T47D (cell line): ENCODE data around the gene ADAT3.
"Not testable (repeated sequence)": the region's sequence is repeated elsewhere in the genome, so short reads cannot be mapped to it uniquely, and the experiment has no call there.

Experiments used
- DNase-seq, 2 experiments: peaks; one replicate each; pipeline versions ENCODE4 v3.0.0 to v3.0.0-alpha.2; 2011 to 2012; ENCODE audit warnings: low read depth in 1 of 2, low spot score in 1 of 2
- JUND ChIP-seq: IDR thresholded peaks from 2 replicates; pipeline ENCODE4 v1.6.1; 2012; ENCODE audit warnings: low read depth
- in situ Hi-C: cut with HindIII; loops from 2 replicates; pipeline ENCODE4 v1.10.0; 2016; ENCODE audit warnings: low sequenced_read_pairs, low pct_unique_long_range_greater_than_20kb

The ADAT3 gene

DNA sequence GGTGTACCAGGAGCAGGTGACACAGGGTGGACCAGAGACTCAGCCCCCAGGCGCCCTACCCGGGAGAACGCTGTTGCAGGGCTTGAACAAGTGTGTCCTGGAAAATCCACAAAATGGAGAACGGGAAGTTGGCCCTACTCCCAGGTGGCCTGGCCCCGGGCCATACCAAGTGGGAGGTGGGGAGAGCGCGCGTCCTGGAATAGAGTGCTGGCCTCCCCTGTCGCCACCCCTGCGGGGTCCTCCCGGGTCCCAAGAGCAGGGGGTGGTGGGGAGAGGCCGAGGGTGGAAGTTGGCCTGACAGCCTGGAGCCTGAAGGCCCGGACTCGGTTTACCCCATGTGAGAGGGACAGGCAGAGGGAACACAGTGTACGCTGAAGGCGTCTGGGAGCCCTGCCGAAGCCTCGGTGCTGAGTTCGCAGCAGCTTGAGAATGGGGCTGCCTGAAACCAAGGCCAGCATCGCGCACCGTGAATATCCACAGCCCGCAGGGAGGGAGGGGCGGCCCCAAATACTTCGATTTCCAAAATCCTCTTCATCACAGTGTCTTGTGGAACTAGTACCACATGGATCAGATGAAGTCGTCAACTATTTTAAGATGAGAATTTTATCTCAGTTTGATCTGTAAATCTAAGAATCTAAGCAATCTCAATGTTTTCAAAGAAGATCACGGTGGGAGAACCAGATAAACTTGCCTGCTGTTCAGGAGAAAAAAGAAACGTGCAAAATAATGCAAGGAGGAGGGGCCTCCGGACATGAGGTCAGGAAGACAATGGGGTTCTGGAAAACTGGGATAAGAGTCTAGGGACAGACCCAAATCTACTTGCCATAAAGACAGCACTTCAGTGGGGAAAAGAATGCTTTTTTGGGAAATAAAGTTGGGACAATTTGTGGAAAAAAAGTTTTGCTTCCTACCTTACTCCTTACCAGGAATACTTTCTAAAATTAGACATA, 31.4 kb upstream of the ADAT3 start:
- no peak for TF ChIP-seq JUND
- in situ Hi-C loops = no loop called here
- peak in 1 of 2 experiments; percentile 60 for DNase-seq

DNA sequence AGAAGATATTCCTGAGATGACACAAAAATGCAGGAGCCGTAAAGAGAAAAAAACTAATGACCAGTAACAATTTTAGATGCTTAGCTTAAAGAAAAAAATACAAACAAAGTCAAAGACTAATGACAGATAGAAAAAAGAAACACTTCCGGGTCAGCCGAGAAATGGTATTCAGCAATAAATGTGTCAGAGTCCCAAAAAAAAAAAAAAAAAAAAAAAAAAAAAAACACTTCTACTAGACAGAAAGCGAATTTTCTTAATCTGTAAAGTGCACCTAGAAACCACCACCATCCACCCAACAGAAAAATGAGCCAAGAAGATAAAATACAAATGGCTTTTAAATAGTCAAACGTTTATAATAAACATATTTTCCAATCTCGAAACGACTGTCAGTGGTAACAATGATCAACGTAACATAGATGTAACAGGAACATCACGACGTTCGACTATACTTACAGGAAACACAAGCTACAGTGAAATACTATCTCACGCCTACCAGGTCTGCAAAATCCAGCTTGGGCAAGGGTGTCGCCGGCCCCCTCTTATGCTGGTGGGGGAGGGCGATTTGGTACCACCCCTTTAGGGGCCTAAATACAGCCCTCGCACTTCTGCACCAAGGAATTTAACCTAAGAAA, 30.5 kb upstream of the ADAT3 start:
- no peak for TF ChIP-seq JUND
- in situ Hi-C loops = no loop called here
- DNase-seq = no peak

GRCh38 chr19:1875265-1875645, 29.9 kb upstream of the ADAT3 start:
- DNase-seq, in situ Hi-C loops: not testable (repeated sequence)

DNA sequence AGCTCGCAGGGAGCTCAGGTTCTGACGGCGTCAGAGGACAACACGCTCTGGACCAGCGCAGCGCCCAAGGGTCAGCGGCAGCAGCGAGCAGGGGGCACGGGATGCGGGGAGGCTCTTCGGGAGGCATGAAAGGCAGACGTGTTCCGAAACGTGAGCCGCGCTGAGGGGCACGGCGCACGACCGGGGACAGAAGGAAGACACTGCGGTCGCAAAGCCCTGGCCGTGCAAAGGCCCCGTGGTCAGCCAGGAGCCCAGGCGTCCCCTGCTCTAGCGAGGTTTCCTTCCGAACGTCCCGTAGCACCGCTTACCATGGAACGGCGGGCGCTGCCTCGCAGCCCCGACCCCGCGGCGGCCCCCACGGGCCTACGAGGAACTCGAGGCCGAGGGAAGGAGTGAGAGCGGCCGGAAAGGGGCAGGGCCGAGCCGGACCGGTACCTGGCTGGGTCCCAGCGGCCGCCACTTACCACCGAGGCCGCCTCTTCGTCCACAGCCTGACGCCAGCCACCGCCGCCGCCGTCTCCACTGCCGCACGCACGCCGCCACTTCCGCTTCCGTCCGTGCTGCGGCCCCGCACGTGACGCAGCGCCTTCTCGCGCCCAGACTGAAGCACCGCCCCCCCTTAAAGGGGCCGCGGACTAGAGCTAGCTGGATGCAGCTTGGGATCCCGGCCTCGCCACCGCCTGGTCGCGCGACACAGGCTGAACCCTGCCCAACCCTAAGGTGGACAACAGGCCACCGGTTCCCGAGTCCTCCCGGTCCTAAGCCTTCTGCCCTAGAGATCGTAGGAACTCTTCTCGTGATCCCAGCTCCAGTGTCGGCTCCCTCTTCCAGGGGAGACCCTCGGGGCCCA, 29.3 kb upstream of the ADAT3 start:
- in situ Hi-C loops = no loop called here
- no peak for TF ChIP-seq JUND

GRCh38 chr19:1876496-1877279, 28.5 kb upstream of the ADAT3 start:
- in situ Hi-C loops, DNase-seq: not testable (repeated sequence)

More for the DNA sequence above, 29.3 kb upstream of the ADAT3 start:
- peak; percentile 76 to 90 for DNase-seq

- in situ Hi-C loops, DNase-seq: not testable (repeated sequence)
Measured at GRCh38 chr19:1877280-1877660, 27.9 kb upstream of the ADAT3 start.

GRCh38 chr19:1878583-1878982, 26.6 kb upstream of the ADAT3 start:
- in situ Hi-C loops, DNase-seq: not testable (repeated sequence)

DNA sequence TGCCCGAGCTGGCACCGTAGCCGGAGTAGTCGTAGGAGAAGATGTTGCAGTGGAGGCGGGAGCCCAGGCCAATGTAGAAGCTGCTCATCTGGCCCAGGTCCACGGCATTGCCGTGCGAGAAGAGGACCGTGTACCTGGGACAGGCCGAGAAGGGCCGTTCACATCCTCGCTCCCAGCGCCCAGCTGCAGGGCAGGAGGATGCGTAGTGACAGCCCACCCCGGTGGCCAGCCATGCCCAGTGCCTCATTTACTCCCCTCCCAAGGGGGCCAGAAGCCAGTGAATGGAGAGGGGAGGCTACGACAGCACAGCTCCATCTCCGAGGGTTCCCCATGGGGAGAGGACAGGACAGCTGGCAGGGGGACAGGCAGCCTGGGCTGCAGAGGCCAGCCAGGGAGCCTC, 25.2 kb upstream of the ADAT3 start:
- in situ Hi-C loops, DNase-seq: not testable (repeated sequence)

DNA sequence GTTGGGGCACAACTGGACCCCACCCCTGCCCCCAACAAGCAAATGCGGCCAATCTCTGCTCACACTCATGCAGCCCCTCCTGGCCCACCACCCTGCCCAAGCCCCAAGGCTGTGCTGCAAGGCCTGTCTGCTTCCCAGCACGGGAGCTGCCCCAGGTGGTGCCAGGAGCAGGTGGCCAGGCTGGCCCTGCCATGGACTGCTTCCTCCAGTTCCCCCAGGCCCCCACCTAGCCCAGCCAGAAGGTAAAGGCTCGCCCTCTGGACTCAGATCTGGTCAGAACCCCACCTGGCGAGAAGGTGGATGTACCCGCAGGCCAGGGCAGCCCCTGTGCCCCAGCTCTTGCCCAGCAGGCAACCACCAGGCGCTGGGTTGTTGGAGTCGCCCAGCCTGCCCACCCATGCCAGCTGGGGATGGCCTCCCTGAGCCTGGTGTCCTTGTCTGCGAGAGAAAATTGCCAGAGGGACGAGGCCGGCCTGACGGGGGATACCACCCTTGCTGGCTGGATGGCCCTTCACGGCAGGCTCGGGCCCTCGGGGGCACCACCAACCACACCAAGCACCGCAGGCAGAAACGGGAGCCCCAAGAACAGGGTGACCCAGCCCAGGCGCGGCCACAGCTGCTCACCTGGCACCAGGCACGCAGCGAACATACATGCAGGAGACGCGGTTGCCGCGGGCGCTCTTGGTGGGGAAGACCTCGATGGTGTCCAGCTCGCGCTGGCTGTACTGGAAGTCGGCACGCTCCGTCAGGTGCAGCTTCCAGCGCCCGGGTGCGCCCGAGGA, 24.4 kb upstream of the ADAT3 start:
- in situ Hi-C loops = no loop called here
- DNase-seq = no peak
- no peak for TF ChIP-seq JUND

- in situ Hi-C loops, DNase-seq: not testable (repeated sequence)
Measured at GRCh38 chr19:1881393-1882088, 23.7 kb upstream of the ADAT3 start.

GRCh38 chr19:1882089-1882785, 23.0 kb upstream of the ADAT3 start:
- in situ Hi-C loops = no loop called here
- no peak for TF ChIP-seq JUND
- DNase-seq = no peak
